GM12878 (cell line): ENCODE measurements around the gene NEK11. TPM values are rescaled to one million over a fixed set of nuclear protein-coding genes. Genes with fewer than 3 reads are reported as not detected.
"Not testable (repeated sequence)": the region's sequence is repeated elsewhere in the genome, so short reads cannot be mapped to it uniquely, and the experiment has no call there.

Source experiments
- ATAC-seq: fragments of 200-7000 bp; cut with Tn5 transposase; 3 replicates; pipeline ENCODE4 v1.9.1; 2020; ENCODE audit warnings: mild to moderate bottlenecking, moderate library complexity
- BruUV-seq: library from RNA; stranded (reverse); fragments of 400-500 nt; replicated peaks from 2 replicates; lab custom pipeline; 2021; lab: Mats Ljungman, UMichigan
- CTCF ChIA-PET: fragments of 300-600 bp; sonication (Branson Sonifier 250); formaldehyde crosslinking; extraction: SDS; loops from one replicate; lab custom pipeline; 2021; ENCODE audit warnings: inconsistent platforms; lab: Yijun Ruan, JAX
- POLR2A ChIA-PET: fragments of 350-600 bp; formaldehyde crosslinking; extraction: SDS; loops from one replicate; lab custom pipeline; 2021; ENCODE audit warnings: inconsistent platforms; lab: Charles Lee
- RAD21 ChIA-PET: fragments of 300-600 bp; sonication (Branson Sonifier 250); formaldehyde crosslinking; loops from one replicate; lab custom pipeline; 2023; ENCODE audit warnings: antibody characterized with exemption; ENCODE audit not compliant: unreplicated experiment; lab: Charles Lee
- SMC1A ChIA-PET: fragments of 300-600 bp; sonication (Branson Sonifier 250); formaldehyde crosslinking; loops from one replicate; lab custom pipeline; 2023; ENCODE audit not compliant: unreplicated experiment, uncharacterized antibody; lab: Charles Lee
- DNase-seq: peaks from one replicate; pipeline ENCODE4 v3.0.0-alpha.2; 2011; ENCODE audit warnings: low read depth, low spot score
- FAIRE-seq: peaks from 3 replicates; lab custom pipeline; 2011; peaks lifted over from hg19 to GRCh38; lab: Jason Lieb, UNC
- H2AFZ ChIP-seq: 2 replicates; pipeline ENCODE4 v1.6.0; 2011; ENCODE audit warnings: low read depth, low read length, control low read depth; ENCODE audit not compliant: control insufficient read depth
- H3K27ac ChIP-seq: 2 replicates; pipeline ENCODE4 v1.5.1; 2011; ENCODE audit warnings: control low read depth; ENCODE audit not compliant: control insufficient read depth, insufficient read depth
- H3K27me3 ChIP-seq, 2 experiments: replicated peaks in 1 of 2; 2 replicates each; pipeline versions ENCODE4 v1.6.0 to v1.6.1; 2011; ENCODE audit warnings: low read length in 1 of 2; ENCODE audit not compliant: control insufficient read depth in 2 of 2, insufficient read depth in 2 of 2
- H3K36me3 ChIP-seq, 2 experiments: 2 replicates each; pipeline ENCODE4 v1.5.1; 2011; ENCODE audit warnings: low read length in 1 of 2; ENCODE audit not compliant: control insufficient read depth in 2 of 2, insufficient read depth in 2 of 2
- H3K4me1 ChIP-seq: 2 replicates; pipeline ENCODE4 v1.6.1; 2011; ENCODE audit warnings: mild to moderate bottlenecking, low read length, moderate library complexity, mixed read lengths; ENCODE audit not compliant: control insufficient read depth, insufficient read depth
- H3K4me2 ChIP-seq: 2 replicates; pipeline ENCODE4 v1.6.0; 2011; ENCODE audit warnings: control low read depth; ENCODE audit not compliant: control insufficient read depth, insufficient read depth
- H3K4me3 ChIP-seq: fragments of 200-600 bp; sonication (generic); 2 replicates; pipeline ENCODE4 v1.5.1; 2016
- H3K79me2 ChIP-seq: 2 replicates; pipeline ENCODE4 v1.6.0; 2011; ENCODE audit warnings: low read length; ENCODE audit not compliant: control insufficient read depth, insufficient read depth
- H3K9ac ChIP-seq: 2 replicates; pipeline ENCODE4 v1.8.0; 2011; ENCODE audit warnings: low read length, control low read depth, mixed read lengths; ENCODE audit not compliant: control insufficient read depth, insufficient read depth
- H3K9me3 ChIP-seq: replicated peaks from 3 replicates; pipeline ENCODE4 v1.5.1; 2011; ENCODE audit warnings: mild to moderate bottlenecking, low read length; ENCODE audit not compliant: control insufficient read depth, insufficient read depth
- H4K20me1 ChIP-seq: 2 replicates; pipeline ENCODE4 v1.6.0; 2011; ENCODE audit not compliant: control insufficient read depth, insufficient read depth
- BRCA1 ChIP-seq: IDR thresholded peaks from 2 replicates; pipeline ENCODE4 v1.6.1; 2011; ENCODE audit warnings: low read depth, low read length, improper control_type of control experiment
- CBX5 ChIP-seq: sonication (generic); IDR thresholded peaks from 2 replicates; pipeline ENCODE4 v1.6.1; 2016; ENCODE audit warnings: low read depth, moderate library complexity, mild to moderate bottlenecking, inconsistent platforms
- CHD1 ChIP-seq: IDR thresholded peaks from 2 replicates; pipeline ENCODE4 v1.6.1; 2012; ENCODE audit warnings: low read depth, low read length, improper control_type of control experiment
- EP300 ChIP-seq, 2 experiments: fragments of 150-350 bp in 1 of 2; IDR thresholded peaks; 2 replicates each; pipeline ENCODE4 v1.6.1; 2011 to 2012; ENCODE audit warnings: low read depth in 2 of 2, low read length in 2 of 2, borderline replicate concordance in 1 of 2, improper control_type of control experiment in 1 of 2, inconsistent platforms in 1 of 2; ENCODE audit not compliant: control insufficient read depth in 1 of 2
- LARP7 ChIP-seq: fragments of 450-650 bp; IDR thresholded peaks from 2 replicates; pipeline ENCODE4 v1.6.1; 2017; ENCODE audit warnings: mild to moderate bottlenecking
- MAX ChIP-seq: IDR thresholded peaks from 2 replicates; pipeline ENCODE4 v1.6.1; 2012; ENCODE audit warnings: low read depth, low read length, improper control_type of control experiment
- NKRF ChIP-seq: fragments of 450-650 bp; conservative IDR thresholded peaks from 2 replicates; pipeline ENCODE4 v1.6.1; 2017; ENCODE audit warnings: mild to moderate bottlenecking, moderate library complexity
- PKNOX1 ChIP-seq: fragments of 450-650 bp; IDR thresholded peaks from 2 replicates; pipeline ENCODE4 v1.6.1; 2016; ENCODE audit warnings: mild to moderate bottlenecking
- POLR2A ChIP-seq: IDR thresholded peaks from 2 replicates; pipeline ENCODE4 v1.6.1; 2011; ENCODE audit warnings: low read depth, mild to moderate bottlenecking, low read length
- RUNX3 ChIP-seq: IDR thresholded peaks from 2 replicates; pipeline ENCODE4 v1.6.1; 2012; ENCODE audit warnings: low read length, inconsistent platforms
- SIN3A ChIP-seq: IDR thresholded peaks from 2 replicates; pipeline ENCODE4 v1.6.1; 2012; ENCODE audit warnings: low read depth, low read length, improper control_type of control experiment
- SREBF2 ChIP-seq: IDR thresholded peaks from 2 replicates; pipeline ENCODE4 v1.6.1; 2012; ENCODE audit warnings: mild to moderate bottlenecking, low read length
- SRF ChIP-seq, 2 experiments: IDR thresholded peaks; 2 replicates each; pipeline ENCODE4 v1.6.1; 2011; ENCODE audit warnings: low read depth in 2 of 2, low read length in 2 of 2, mild to moderate bottlenecking in 1 of 2, moderate library complexity in 1 of 2
- TBL1XR1 ChIP-seq: IDR thresholded peaks from 2 replicates; pipeline ENCODE4 v1.6.1; 2012; ENCODE audit warnings: low read depth, low read length, improper control_type of control experiment
- ZNF384 ChIP-seq: IDR thresholded peaks from 2 replicates; pipeline ENCODE4 v1.6.1; 2012; ENCODE audit warnings: low read depth, mild to moderate bottlenecking, low read length, improper control_type of control experiment, borderline replicate concordance
- WGBS: methylation state at CpG from one replicate; pipeline ENCODE4 v1.1.6; 2016; ENCODE audit warnings: low lambda C conversion rate; ENCODE audit not compliant: insufficient replicate concordance, insufficient coverage; ENCODE audit errors: missing lambda C conversion rate; 5-methylcytosine and 5-hydroxymethylcytosine counted together
- in situ Hi-C: fragments of 300-500 bp; cut with MboI; formaldehyde crosslinking; loops from 9 replicates; pipeline ENCODE4 v1.14.3; 2018; ENCODE audit warnings: mixed read lengths
- intact Hi-C: fragments of 100-400 bp; cut with micrococcal nuclease; formaldehyde crosslinking; loops from one replicate; pipeline ENCODE4 v1.14.2; 2022; ENCODE audit not compliant: unreplicated experiment
- polyA plus RNA-seq, 11 experiments: library from polyadenylated mRNA; depleted of rRNA in 4 of 11; unstranded in 6 of 11; stranded (reverse) in 5 of 11; fragments of >200 nt; fragmentation: Nextera tagmentation in 4 of 11; fragmentation: Illumina TruSeq in 1 of 11; extraction: Ambion mirVana in 4 of 11; extraction: Trizol in 1 of 11; gene quantifications; 1 replicate in 1 of 11; 2 replicates in 10 of 11; pipeline versions ENCODE4 v1.2.1 to v1.2.3, GENCODE V29; 2011 to 2016; ENCODE audit warnings: inconsistent platforms in 2 of 11, missing spikeins in 2 of 11, low read depth in 1 of 11
- total RNA-seq, 4 experiments: library from RNA; depleted of rRNA in 3 of 4; stranded (reverse); fragments of >200 nt in 3 of 4; fragmentation: Illumina TruSeq in 1 of 4; extraction: Trizol in 1 of 4; gene quantifications; 2 replicates each; pipeline versions ENCODE4 v1.2.1 to v1.2.3, GENCODE V29; 2013 to 2021

NEK11 gene
- total and polyA plus RNA-seq, 10 of the 15 experiments (the other 5 are each of a cell fraction or from before 2014, with no cell fraction given) = 0.05 to 0.94 (median 0.36) TPM; not detected in 1

GRCh38 chr3:131360191-131360755 is 333.6 kb downstream of the NEK11 start:
- Histone ChIP-seq H3K4me2 (no peak overlapping the region), H3K9me3 (no peaks in the 10 kb centered on the region), H3K27me3 (peaks cover 0 to 1% of the 10 kb centered on the region in 2 experiments; a peak in 1 of 4 replicates), H4K20me1 (no peaks in the 10 kb centered on the region), H3K4me3 (no peak overlapping the region), H3K36me3 (no peaks in the 10 kb centered on the region), H3K4me1 (no peaks in the 10 kb centered on the region), H3K9ac (no peak overlapping the region), H3K27ac (no peak overlapping the region), H3K79me2 (no peaks in the 10 kb centered on the region), H2AFZ (no peak overlapping the region)
- intact Hi-C loops (no loop called here), in situ Hi-C loops (no loop called here)
- FAIRE-seq (no peak), ATAC-seq (no peak), DNase-seq (no peak)
- POLR2A ChIA-PET = no interaction called here
- RAD21 ChIA-PET = no interaction called here
- no TSS peak for BruUV-seq
- WGBS = 19% methylated on average over 4 of the region's 4 CpGs
- CTCF ChIA-PET = no interaction called here
- TF ChIP-seq NKRF (no peak), PKNOX1 (no peak), BRCA1 (no peak), EP300 (IDR thresholded peaks at IDR 0.05; ENCODE audit: borderline replicate concordance in 1 of 2, control insufficient read depth in 1 of 2, low read depth in 2 of 2, low read length in 2 of 2) (no peak), TBL1XR1 (no peak), ZNF384 (no peak), SRF (IDR thresholded peaks at IDR 0.05; ENCODE audit: low read depth in 2 of 2, low read length in 2 of 2) (no peak), MAX (no peak), LARP7 (no peak), SREBF2 (no peak), RUNX3 (no peak), CBX5 (no peak), POLR2A (no peak), CHD1 (no peak), SIN3A (no peak)
- SMC1A ChIA-PET = no interaction called here

GRCh38 chr3:131361066-131361463 is 334.4 kb downstream of the NEK11 start:
- BruUV-seq, H3K79me2 ChIP-seq, POLR2A ChIA-PET, H3K4me1 ChIP-seq, H3K27me3 ChIP-seq, in situ Hi-C loops, RAD21 ChIA-PET, ATAC-seq, intact Hi-C loops, H2AFZ ChIP-seq, CTCF ChIA-PET, H3K9ac ChIP-seq, SMC1A ChIA-PET, DNase-seq, FAIRE-seq, H3K36me3 ChIP-seq, H3K27ac ChIP-seq, H3K4me3 ChIP-seq, H3K9me3 ChIP-seq, H4K20me1 ChIP-seq: not testable (repeated sequence)
- H3K4me2 ChIP-seq = peak overlapping the region; percentile 38
- 63% methylated on average over 7 of the region's 7 CpGs for WGBS
